Neural crest cell (in vitro differentiated cells): ENCODE results near the gene RER1. TPM values are rescaled to one million over a fixed set of nuclear protein-coding genes. Genes with fewer than 3 reads are reported as not detected.

Source experiments
- DNase-seq: peaks from one replicate; pipeline ENCODE4 v3.0.0; 2021; ENCODE audit warnings: low read depth, mixed read lengths, low spot score
- H3K27ac Mint-ChIP-seq: one replicate; pipeline ENCODE4 v1.8.0; 2021; ENCODE audit warnings: mild to moderate bottlenecking, mixed read lengths; ENCODE audit not compliant: unreplicated experiment
- H3K27me3 Mint-ChIP-seq: 2 replicates; pipeline ENCODE4 v1.8.0; 2021; ENCODE audit warnings: low read depth, mild to moderate bottlenecking, mixed read lengths
- H3K36me3 Mint-ChIP-seq: 2 replicates; pipeline ENCODE4 v1.8.0; 2021; ENCODE audit warnings: low read depth, mild to moderate bottlenecking, mixed read lengths
- H3K4me1 Mint-ChIP-seq: 2 replicates; pipeline ENCODE4 v1.8.0; 2021; ENCODE audit warnings: mixed read lengths
- H3K4me3 Mint-ChIP-seq: one replicate; pipeline ENCODE4 v1.8.0; 2021; ENCODE audit warnings: mild to moderate bottlenecking, mixed read lengths
- H3K9me3 Mint-ChIP-seq: 2 replicates; pipeline ENCODE4 v1.8.0; 2021; ENCODE audit warnings: mixed read lengths
- total RNA-seq: library from RNA; stranded (reverse); gene quantifications from 2 replicates; pipeline ENCODE4 v1.2.1, GENCODE V29; 2021
- TF ChIP-seq, protein P1 (sequence below): fragments of 200-600 bp; sonication (generic); conservative IDR thresholded peaks from 2 replicates; pipeline ENCODE4 v1.5.0; 2021; ENCODE audit warnings: antibody characterized with exemption, mild to moderate bottlenecking

Gene RER1
- total RNA-seq, 1 donor from 2014 or later = 108 TPM

DNA sequence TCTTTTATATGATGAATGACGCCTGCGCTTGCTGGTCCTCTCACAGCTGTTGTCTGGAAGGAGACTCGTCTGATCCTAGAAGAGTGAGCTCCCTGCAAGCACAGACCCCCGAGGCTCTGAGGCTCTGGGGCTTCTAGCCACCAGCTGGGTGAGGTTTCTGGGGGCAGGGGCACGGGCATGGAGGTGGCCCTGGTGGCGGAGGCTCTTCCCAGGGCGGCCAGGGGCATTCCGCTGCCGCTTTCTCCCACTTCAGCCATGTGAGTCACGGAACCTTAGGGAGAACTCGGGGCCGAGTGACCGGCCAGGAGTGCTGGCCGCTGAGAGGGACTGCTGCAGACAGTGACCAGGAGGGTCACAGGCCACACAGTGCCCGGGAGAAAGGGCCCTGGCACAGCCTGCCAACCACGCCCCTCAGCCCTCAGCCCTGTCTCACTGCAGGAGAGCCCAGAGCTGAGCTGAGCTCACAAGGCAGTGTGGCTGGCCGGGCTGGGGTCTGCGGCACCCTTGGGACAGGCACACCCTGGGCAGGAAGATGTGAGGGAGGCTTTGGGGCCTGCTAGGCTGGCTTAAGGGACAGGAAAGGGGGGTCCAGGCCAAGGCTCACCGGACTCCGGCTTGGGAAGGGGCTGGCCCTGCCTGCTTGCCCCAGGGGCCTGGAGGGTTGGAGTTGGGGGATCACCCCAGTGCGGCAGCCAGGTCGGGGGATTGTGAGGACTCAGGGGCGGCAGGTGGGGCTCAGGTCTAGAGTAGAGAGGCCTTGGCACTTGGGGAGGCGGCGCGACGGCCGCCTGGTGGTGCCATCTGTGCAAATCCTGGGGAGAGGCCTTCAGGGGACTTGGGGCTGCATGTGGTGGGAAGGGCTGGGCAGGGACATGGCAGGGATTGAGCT, 36.0 kb upstream of the RER1 start:
- Mint-ChIP-seq H3K27me3 (no peaks in the 10 kb centered on the region), H3K9me3 (no peaks in the 10 kb centered on the region), H3K4me1 (peaks cover 4% of the 10 kb centered on the region), H3K4me3 (no peak overlapping the region), H3K27ac (no peak overlapping the region), H3K36me3 (peaks cover 3% of the 10 kb centered on the region)
- TF ChIP-seq, protein P1, sequence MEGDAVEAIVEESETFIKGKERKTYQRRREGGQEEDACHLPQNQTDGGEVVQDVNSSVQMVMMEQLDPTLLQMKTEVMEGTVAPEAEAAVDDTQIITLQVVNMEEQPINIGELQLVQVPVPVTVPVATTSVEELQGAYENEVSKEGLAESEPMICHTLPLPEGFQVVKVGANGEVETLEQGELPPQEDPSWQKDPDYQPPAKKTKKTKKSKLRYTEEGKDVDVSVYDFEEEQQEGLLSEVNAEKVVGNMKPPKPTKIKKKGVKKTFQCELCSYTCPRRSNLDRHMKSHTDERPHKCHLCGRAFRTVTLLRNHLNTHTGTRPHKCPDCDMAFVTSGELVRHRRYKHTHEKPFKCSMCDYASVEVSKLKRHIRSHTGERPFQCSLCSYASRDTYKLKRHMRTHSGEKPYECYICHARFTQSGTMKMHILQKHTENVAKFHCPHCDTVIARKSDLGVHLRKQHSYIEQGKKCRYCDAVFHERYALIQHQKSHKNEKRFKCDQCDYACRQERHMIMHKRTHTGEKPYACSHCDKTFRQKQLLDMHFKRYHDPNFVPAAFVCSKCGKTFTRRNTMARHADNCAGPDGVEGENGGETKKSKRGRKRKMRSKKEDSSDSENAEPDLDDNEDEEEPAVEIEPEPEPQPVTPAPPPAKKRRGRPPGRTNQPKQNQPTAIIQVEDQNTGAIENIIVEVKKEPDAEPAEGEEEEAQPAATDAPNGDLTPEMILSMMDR = no peak
- no peak for DNase-seq

DNA sequence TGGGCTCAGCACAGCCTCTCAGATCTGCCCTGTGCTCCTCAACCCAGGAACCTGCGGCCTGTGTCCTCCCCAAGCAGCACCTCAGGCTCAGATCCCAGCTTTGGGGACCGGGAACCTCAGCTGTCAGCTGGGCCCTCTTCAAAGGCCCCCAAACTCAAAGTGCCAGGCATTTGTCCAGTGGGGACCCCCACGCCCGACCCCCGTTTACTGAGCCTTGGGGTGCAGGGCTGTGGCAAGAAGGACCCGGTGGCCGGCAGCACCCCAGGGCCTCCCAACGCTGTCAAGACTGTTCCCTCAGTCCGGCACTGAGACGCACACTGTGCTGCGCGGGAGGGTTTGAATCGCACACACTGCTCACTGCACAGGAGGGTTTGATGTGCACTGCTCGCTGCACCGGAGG, 35.2 kb upstream of the RER1 start:
- H3K27ac Mint-ChIP-seq = no peak overlapping the region

GRCh38 chr1:2356911-2357845, 34.5 kb upstream of the RER1 start:
- no peak for DNase-seq
- H3K27ac Mint-ChIP-seq = no peak overlapping the region
- TF ChIP-seq, protein P1 = no peak
- no peaks in the 10 kb centered on the region for H3K4me1 Mint-ChIP-seq
- peaks cover 6% of the 10 kb centered on the region for H3K36me3 Mint-ChIP-seq
- no peak overlapping the region for H3K4me3 Mint-ChIP-seq
- H3K27me3 Mint-ChIP-seq = no peaks in the 10 kb centered on the region
- no peaks in the 10 kb centered on the region for H3K9me3 Mint-ChIP-seq

More for the DNA sequence above, 35.2 kb upstream of the RER1 start:
- peaks cover 3% of the 10 kb centered on the region for H3K36me3 Mint-ChIP-seq
- no peaks in the 10 kb centered on the region for H3K9me3 Mint-ChIP-seq
- TF ChIP-seq, protein P1 = no peak
- H3K4me1 Mint-ChIP-seq = peaks cover 2% of the 10 kb centered on the region
- no peaks in the 10 kb centered on the region for H3K27me3 Mint-ChIP-seq
- DNase-seq = no peak
- H3K4me3 Mint-ChIP-seq = no peak overlapping the region

DNA sequence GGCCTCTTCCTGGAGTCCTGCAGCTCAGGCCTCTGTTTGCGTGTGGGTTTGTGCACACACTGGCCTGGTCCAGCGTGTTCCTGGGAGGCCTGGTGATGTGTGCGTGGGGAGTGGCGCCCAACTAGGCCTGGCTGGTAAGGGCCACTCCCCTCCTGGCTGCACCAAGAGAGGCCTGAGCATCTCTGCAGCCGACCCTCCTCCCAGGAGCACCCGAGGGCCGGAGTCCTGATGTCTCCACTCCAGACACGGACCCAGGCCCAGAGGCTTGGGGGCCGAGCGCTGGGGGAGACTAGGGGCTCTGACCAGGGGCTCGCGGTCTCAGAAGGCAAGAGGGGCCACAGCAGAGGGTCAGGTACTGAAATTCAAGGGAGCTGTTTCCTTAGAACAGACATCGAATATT, 33.6 kb upstream of the RER1 start:
- TF ChIP-seq, protein P1 = no peak
- Mint-ChIP-seq H3K9me3 (no peaks in the 10 kb centered on the region), H3K27me3 (no peaks in the 10 kb centered on the region), H3K4me3 (no peak overlapping the region), H3K27ac (no peak overlapping the region), H3K4me1 (no peaks in the 10 kb centered on the region), H3K36me3 (peaks cover 9% of the 10 kb centered on the region)
- no peak for DNase-seq
